Measurements from ENCODE around the gene ARHGEF10L.

The ARHGEF10L gene

GRCh38 chr1:17663646-17664045 lies 124.1 kb downstream of the ARHGEF10L start:
- Histone ChIP-seq H3K27ac (ENCODE audit: low read depth, low read length) (no peak overlapping the region), H3K4me3 (ENCODE audit: low read length) (no peak overlapping the region), H3K79me2 (ENCODE audit: control insufficient read depth, low read length) (no peaks in the 10 kb centered on the region), H3K9me3 (ENCODE audit: control insufficient read depth, insufficient read depth, low read length) (no peaks in the 10 kb centered on the region), H4K20me1 (ENCODE audit: control insufficient read depth, insufficient read depth, low read depth, low read length) (no peaks in the 10 kb centered on the region), H3K4me2 (ENCODE audit: low read length) (no peak overlapping the region), H3K36me3 (ENCODE audit: control insufficient read depth, low read length) (no peaks in the 10 kb centered on the region), H3K9me2 (replicated peaks; ENCODE audit: control insufficient read depth, low read length) (no peaks in the 10 kb centered on the region), H3K4me1 (ENCODE audit: control insufficient read depth, low read length) (no peaks in the 10 kb centered on the region), H3F3A (ENCODE audit: control insufficient read depth, insufficient read depth) (no peaks in the 10 kb centered on the region), H3K27me3 (ENCODE audit: control insufficient read depth, low read length) (no peaks in the 10 kb centered on the region)
- TF ChIP-seq, protein P1, sequence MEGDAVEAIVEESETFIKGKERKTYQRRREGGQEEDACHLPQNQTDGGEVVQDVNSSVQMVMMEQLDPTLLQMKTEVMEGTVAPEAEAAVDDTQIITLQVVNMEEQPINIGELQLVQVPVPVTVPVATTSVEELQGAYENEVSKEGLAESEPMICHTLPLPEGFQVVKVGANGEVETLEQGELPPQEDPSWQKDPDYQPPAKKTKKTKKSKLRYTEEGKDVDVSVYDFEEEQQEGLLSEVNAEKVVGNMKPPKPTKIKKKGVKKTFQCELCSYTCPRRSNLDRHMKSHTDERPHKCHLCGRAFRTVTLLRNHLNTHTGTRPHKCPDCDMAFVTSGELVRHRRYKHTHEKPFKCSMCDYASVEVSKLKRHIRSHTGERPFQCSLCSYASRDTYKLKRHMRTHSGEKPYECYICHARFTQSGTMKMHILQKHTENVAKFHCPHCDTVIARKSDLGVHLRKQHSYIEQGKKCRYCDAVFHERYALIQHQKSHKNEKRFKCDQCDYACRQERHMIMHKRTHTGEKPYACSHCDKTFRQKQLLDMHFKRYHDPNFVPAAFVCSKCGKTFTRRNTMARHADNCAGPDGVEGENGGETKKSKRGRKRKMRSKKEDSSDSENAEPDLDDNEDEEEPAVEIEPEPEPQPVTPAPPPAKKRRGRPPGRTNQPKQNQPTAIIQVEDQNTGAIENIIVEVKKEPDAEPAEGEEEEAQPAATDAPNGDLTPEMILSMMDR (IDR thresholded peaks at IDR 0.05; ENCODE audit: low read depth, low read length, poor library complexity, severe bottlenecking) = no peak
- TF ChIP-seq EZH2phosphoT487 (IDR thresholded peaks at IDR 0.05; ENCODE audit: borderline replicate concordance, low read length) = no peak

DNA sequence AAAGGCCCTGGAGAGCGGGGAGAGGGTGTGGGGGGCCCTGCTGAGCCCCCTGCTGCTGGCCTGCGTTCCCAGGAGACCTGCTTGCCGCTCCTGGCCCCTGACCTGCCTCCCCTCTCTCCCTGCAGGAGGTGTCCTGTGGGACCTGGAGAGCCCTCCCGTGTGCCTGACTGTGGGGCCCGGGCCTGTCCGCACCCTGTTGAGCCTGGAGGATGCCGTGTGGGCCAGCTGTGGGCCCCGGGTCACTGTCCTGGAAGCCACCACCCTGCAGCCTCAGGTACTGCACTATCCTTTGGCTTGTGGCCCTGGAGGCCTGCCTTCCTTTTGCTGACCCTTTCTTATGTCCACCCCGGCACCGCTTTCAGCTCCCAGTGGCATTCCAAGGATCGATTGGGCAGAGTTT lies 124.8 kb downstream of the ARHGEF10L start:
- H3K4me3 ChIP-seq (ENCODE audit: low read length) = no peak overlapping the region
- H3K9me2 ChIP-seq (replicated peaks; ENCODE audit: control insufficient read depth, low read length) = no peaks in the 10 kb centered on the region
- no peak overlapping the region for H3K27ac ChIP-seq (ENCODE audit: low read depth, low read length)
- no peaks in the 10 kb centered on the region for H3K4me1 ChIP-seq (ENCODE audit: control insufficient read depth, low read length)
- no peaks in the 10 kb centered on the region for H4K20me1 ChIP-seq (ENCODE audit: control insufficient read depth, insufficient read depth, low read depth, low read length)
- H3K36me3 ChIP-seq (ENCODE audit: control insufficient read depth, low read length) = no peaks in the 10 kb centered on the region
- H3F3A ChIP-seq (ENCODE audit: control insufficient read depth, insufficient read depth) = no peaks in the 10 kb centered on the region
- TF ChIP-seq EZH2phosphoT487 (IDR thresholded peaks at IDR 0.05; ENCODE audit: borderline replicate concordance, low read length) = no peak
- TF ChIP-seq, protein P1 (IDR thresholded peaks at IDR 0.05; ENCODE audit: low read depth, low read length, poor library complexity, severe bottlenecking) = no peak
- H3K4me2 ChIP-seq (ENCODE audit: low read length) = no peak overlapping the region
- H3K9me3 ChIP-seq (ENCODE audit: control insufficient read depth, insufficient read depth, low read length) = no peaks in the 10 kb centered on the region
- no peaks in the 10 kb centered on the region for H3K27me3 ChIP-seq (ENCODE audit: control insufficient read depth, low read length)
- no peaks in the 10 kb centered on the region for H3K79me2 ChIP-seq (ENCODE audit: control insufficient read depth, low read length)

- Histone ChIP-seq H3K4me2 (ENCODE audit: low read length) (no peak overlapping the region), H3K9me3 (ENCODE audit: control insufficient read depth, insufficient read depth, low read length) (no peaks in the 10 kb centered on the region), H4K20me1 (ENCODE audit: control insufficient read depth, insufficient read depth, low read depth, low read length) (no peaks in the 10 kb centered on the region), H3K4me1 (ENCODE audit: control insufficient read depth, low read length) (no peaks in the 10 kb centered on the region), H3F3A (ENCODE audit: control insufficient read depth, insufficient read depth) (no peaks in the 10 kb centered on the region), H3K9me2 (replicated peaks; ENCODE audit: control insufficient read depth, low read length) (no peaks in the 10 kb centered on the region), H3K27ac (ENCODE audit: low read depth, low read length) (no peak overlapping the region), H3K36me3 (ENCODE audit: control insufficient read depth, low read length) (no peaks in the 10 kb centered on the region), H3K27me3 (ENCODE audit: control insufficient read depth, low read length) (no peaks in the 10 kb centered on the region), H3K79me2 (ENCODE audit: control insufficient read depth, low read length) (no peaks in the 10 kb centered on the region), H3K4me3 (ENCODE audit: low read length) (no peak overlapping the region)
- TF ChIP-seq EZH2phosphoT487 (IDR thresholded peaks at IDR 0.05; ENCODE audit: borderline replicate concordance, low read length) = no peak
Measured at GRCh38 chr1:17665054-17665453, 125.6 kb downstream of the ARHGEF10L start.

DNA sequence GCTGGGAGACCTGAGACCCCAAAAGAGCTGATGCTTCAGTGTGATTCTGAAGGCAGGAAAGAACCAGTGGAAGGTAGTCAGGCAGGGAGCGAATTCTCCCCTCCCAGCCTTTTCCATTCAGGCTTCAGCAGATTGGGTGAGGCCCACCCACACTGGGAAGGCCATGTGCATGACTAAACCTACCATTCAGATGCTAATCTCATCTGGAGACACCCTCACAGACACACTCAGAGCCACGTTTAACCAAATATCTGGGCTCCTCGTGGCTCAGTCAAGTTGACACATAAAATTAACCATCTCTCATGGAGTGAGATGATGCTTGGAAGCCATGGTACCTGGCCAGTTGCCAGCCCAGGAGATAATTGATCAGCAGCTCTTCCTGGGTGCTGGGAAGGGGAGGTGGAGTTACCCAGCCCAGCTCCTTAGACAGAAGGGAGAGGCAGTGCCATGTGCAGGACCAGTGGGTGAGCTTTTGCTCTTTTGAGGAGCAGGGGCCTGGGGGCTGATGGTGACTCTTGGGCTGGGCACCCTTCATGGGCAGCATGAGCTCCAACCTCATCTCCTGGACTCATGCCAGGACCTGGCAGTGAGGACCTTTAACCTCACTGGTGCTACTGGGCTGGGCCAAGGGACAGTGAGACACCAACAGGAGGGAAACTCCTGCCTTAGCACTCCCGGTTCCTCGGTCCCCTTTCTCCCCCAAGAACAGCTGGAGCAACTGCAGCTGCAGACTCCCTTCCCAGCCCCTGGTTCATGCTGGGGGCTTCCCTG lies 126.6 kb downstream of the ARHGEF10L start:
- Histone ChIP-seq H3K79me2 (ENCODE audit: control insufficient read depth, low read length) (no peaks in the 10 kb centered on the region), H3K4me2 (ENCODE audit: low read length) (no peak overlapping the region), H3K9me3 (ENCODE audit: control insufficient read depth, insufficient read depth, low read length) (no peaks in the 10 kb centered on the region), H3K9me2 (replicated peaks; ENCODE audit: control insufficient read depth, low read length) (no peaks in the 10 kb centered on the region), H3K4me3 (ENCODE audit: low read length) (no peak overlapping the region), H3K36me3 (ENCODE audit: control insufficient read depth, low read length) (no peaks in the 10 kb centered on the region), H3K27ac (ENCODE audit: low read depth, low read length) (no peak overlapping the region), H3F3A (ENCODE audit: control insufficient read depth, insufficient read depth) (no peaks in the 10 kb centered on the region), H3K27me3 (ENCODE audit: control insufficient read depth, low read length) (no peaks in the 10 kb centered on the region), H3K4me1 (ENCODE audit: control insufficient read depth, low read length) (no peaks in the 10 kb centered on the region), H4K20me1 (ENCODE audit: control insufficient read depth, insufficient read depth, low read depth, low read length) (no peaks in the 10 kb centered on the region)
- TF ChIP-seq, protein P1 (IDR thresholded peaks at IDR 0.05; ENCODE audit: low read depth, low read length, poor library complexity, severe bottlenecking) = no peak
- no peak for TF ChIP-seq EZH2phosphoT487 (IDR thresholded peaks at IDR 0.05; ENCODE audit: borderline replicate concordance, low read length)

All from DOHH2 (cell line).